ENCODE measurements around the gene ATXN7L1. TPM values are rescaled to one million over a fixed set of nuclear protein-coding genes. Genes with fewer than 3 reads are reported as not detected.

The ATXN7L1 gene
- polyA plus RNA-seq, 1 experiment, result 5.5 TPM

- no peak for DNase-seq (ENCODE audit: low read depth, low spot score)
- POLR2A ChIA-PET, result interaction anchor here (0.5 kb wide), 1 partner anchor 761 kb away, joined by 8 read pairs; no protein-coding TSS in a partner anchor
- CTCF ChIA-PET, result no interaction called here
- peak overlapping the region; percentile 21 for H3K27ac ChIP-seq (ENCODE audit: low read depth, low read length)
- no peaks in the 10 kb centered on the region for H3K9me3 ChIP-seq (ENCODE audit: control insufficient read depth, insufficient read depth, low read length)
- no peaks in the 10 kb centered on the region for H3K27me3 ChIP-seq (ENCODE audit: control insufficient read depth, insufficient read depth, low read length)
- TF ChIP-seq CTCF (IDR thresholded peaks at IDR 0.05; ENCODE audit: low read depth, low read length), result no peak
- H3K4me3 ChIP-seq (ENCODE audit: low read depth, low read length), result peak overlapping the region; percentile 28
Measured at GRCh38 chr7:105678811-105679495, 197.4 kb downstream of the ATXN7L1 start.

- no peaks in the 10 kb centered on the region for H3K27me3 ChIP-seq (ENCODE audit: control insufficient read depth, insufficient read depth, low read length)
- no peak overlapping the region for H3K27ac ChIP-seq (ENCODE audit: low read depth, low read length)
- no peak for DNase-seq (ENCODE audit: low read depth, low spot score)
- no peaks in the 10 kb centered on the region for H3K9me3 ChIP-seq (ENCODE audit: control insufficient read depth, insufficient read depth, low read length)
- no peak overlapping the region for H3K4me3 ChIP-seq (ENCODE audit: low read depth, low read length)
- ChIA-PET POLR2A (no interaction called here), CTCF (interaction anchor here (0.7 kb wide), 1 partner anchor 245 kb away, joined by 5 read pairs; no protein-coding TSS in a partner anchor)
- no peak for TF ChIP-seq CTCF (IDR thresholded peaks at IDR 0.05; ENCODE audit: low read depth, low read length)
Measured at GRCh38 chr7:105677817-105678573, 198.4 kb downstream of the ATXN7L1 start.

- DNase-seq (ENCODE audit: low read depth, low spot score), result no peak
- Histone ChIP-seq H3K27me3 (ENCODE audit: control insufficient read depth, insufficient read depth, low read length) (no peaks in the 10 kb centered on the region), H3K27ac (ENCODE audit: low read depth, low read length) (no peak overlapping the region), H3K9me3 (ENCODE audit: control insufficient read depth, insufficient read depth, low read length) (no peaks in the 10 kb centered on the region), H3K4me3 (ENCODE audit: low read depth, low read length) (no peak overlapping the region)
- CTCF ChIA-PET, result interaction anchor here (0.7 to 1.0 kb wide), 4 partner anchors 24 to 246 kb away, joined by 3 to 5 read pairs (median 3); no protein-coding TSS in a partner anchor
- TF ChIP-seq CTCF (IDR thresholded peaks at IDR 0.05; ENCODE audit: low read depth, low read length), result no peak
- POLR2A ChIA-PET, result no interaction called here
Measured at GRCh38 chr7:105677410-105677730, 199.0 kb downstream of the ATXN7L1 start.

GRCh38 chr7:105675934-105676371 is 200.4 kb downstream of the ATXN7L1 start:
- Histone ChIP-seq H3K27me3 (ENCODE audit: control insufficient read depth, insufficient read depth, low read length) (no peaks in the 10 kb centered on the region), H3K9me3 (ENCODE audit: control insufficient read depth, insufficient read depth, low read length) (no peaks in the 10 kb centered on the region), H3K27ac (ENCODE audit: low read depth, low read length) (no peak overlapping the region), H3K4me3 (ENCODE audit: low read depth, low read length) (no peak overlapping the region)
- ChIA-PET POLR2A (no interaction called here), CTCF (no interaction called here)
- no peak for TF ChIP-seq CTCF (IDR thresholded peaks at IDR 0.05; ENCODE audit: low read depth, low read length)
- DNase-seq (ENCODE audit: low read depth, low spot score), result no peak
